Thyroid gland (tissue), 4 donors: ENCODE measurements around the gene ASB2. TPM values are rescaled to one million over a fixed set of nuclear protein-coding genes. Genes with fewer than 3 reads are reported as not detected.

Experiments
- DNase-seq, 2 donors: peaks; one replicate each; pipeline ENCODE4 v3.0.0-alpha.2; 2019
- H3K27ac ChIP-seq, 3 donors: fragments of 200-600 bp; sonication (generic); 1 replicate in 2 of 3; 2 replicates in 1 of 3; pipeline ENCODE4 v1.5.1; 2016 to 2019; ENCODE audit warnings: mild to moderate bottlenecking in 1 of 3, moderate library complexity in 1 of 3
- H3K27me3 ChIP-seq: fragments of 200-600 bp; sonication (generic); one replicate; pipeline ENCODE4 v1.5.1; 2019
- H3K36me3 ChIP-seq, 2 donors: fragments of 200-600 bp; sonication (generic); one replicate each; pipeline ENCODE4 v1.5.1; 2016 to 2019
- H3K4me1 ChIP-seq, 2 donors: fragments of 200-600 bp; sonication (generic); one replicate each; pipeline ENCODE4 v1.5.1; 2017 to 2019
- H3K4me3 ChIP-seq, 3 donors: fragments of 200-600 bp; sonication (generic); replicated peaks in 1 of 3; 1 replicate in 2 of 3; 2 replicates in 1 of 3; pipeline ENCODE4 v1.5.1; 2016; ENCODE audit warnings: mild to moderate bottlenecking in 1 of 3
- H3K9me3 ChIP-seq: fragments of 200-600 bp; sonication (generic); one replicate; pipeline ENCODE4 v1.5.1; 2017
- CTCF ChIP-seq, 6 experiments: fragments of 200-600 bp in 3 of 6; fragments of 450-650 bp in 3 of 6; sonication (generic) in 3 of 6; IDR thresholded peaks; one replicate each; pipeline ENCODE4 v1.5.1; 2016 to 2019; ENCODE audit warnings: antibody characterized with exemption in 6 of 6, mild to moderate bottlenecking in 2 of 6, inconsistent platforms in 1 of 6, moderate library complexity in 1 of 6
- POLR2A ChIP-seq, 2 donors: fragments of 450-650 bp; IDR thresholded peaks; one replicate each; pipeline ENCODE4 v1.6.1; 2017; ENCODE audit warnings: antibody characterized with exemption in 2 of 2, mild to moderate bottlenecking in 2 of 2, moderate library complexity in 1 of 2
- WGBS, 2 donors: methylation state at CpG; one replicate each; pipeline ENCODE4 v1.1.5; 2017; 5-methylcytosine and 5-hydroxymethylcytosine counted together
- intact Hi-C: fragments of 100-400 bp; cut with DNase I; formaldehyde crosslinking; loops from one replicate; pipeline ENCODE4 v1.15.1; 2023
- total RNA-seq, 4 donors: library from RNA; depleted of rRNA; stranded (reverse); fragments of >200 nt; gene quantifications; one replicate each; pipeline ENCODE4 v1.2.3, GENCODE V29; 2016

ASB2 gene
- total RNA-seq, 4 donors from 2014 or later, result 0.67 to 3.8 (median 0.79) TPM; not detected in 1

GRCh38 chr14:93912782-93913181 lies 63.6 kb downstream of the ASB2 start:
- WGBS, 2 donors, result 89 to 93% methylated on average over 4 of the region's 4 CpGs
- intact Hi-C loops, result no loop called here
- Histone ChIP-seq H3K27me3 (no peaks in the 10 kb centered on the region), H3K9me3 (no peaks in the 10 kb centered on the region), H3K4me1 (no peaks in the 10 kb centered on the region), H3K4me3 (no peak overlapping the region), H3K36me3 (no peaks in the 10 kb centered on the region), H3K27ac (no peak overlapping the region)
- TF ChIP-seq CTCF (IDR thresholded peaks at IDR 0.05) (no peak), POLR2A (IDR thresholded peaks at IDR 0.05) (no peak)
- no peak for DNase-seq

- Histone ChIP-seq H3K9me3 (no peaks in the 10 kb centered on the region), H3K4me3 (no peak overlapping the region), H3K36me3 (no peaks in the 10 kb centered on the region), H3K27me3 (no peaks in the 10 kb centered on the region), H3K27ac (no peak overlapping the region), H3K4me1 (no peaks in the 10 kb centered on the region)
- DNase-seq, result no peak
- TF ChIP-seq CTCF (IDR thresholded peaks at IDR 0.05) (no peak), POLR2A (IDR thresholded peaks at IDR 0.05) (no peak)
- intact Hi-C loops, result no loop called here
- WGBS, 2 donors, result 83 to 90% methylated on average over 5 of the region's 5 CpGs
Measured at GRCh38 chr14:93911975-93912615, 64.3 kb downstream of the ASB2 start.

GRCh38 chr14:93909429-93910128 lies 66.8 kb downstream of the ASB2 start:
- Histone ChIP-seq H3K27ac (no peak overlapping the region), H3K27me3 (no peaks in the 10 kb centered on the region), H3K4me3 (no peak overlapping the region), H3K9me3 (no peaks in the 10 kb centered on the region), H3K36me3 (no peaks in the 10 kb centered on the region), H3K4me1 (no peaks in the 10 kb centered on the region)
- intact Hi-C loops, result loop anchor here (5.0 kb wide), 1 partner anchor 257 kb away; no protein-coding TSS in a partner anchor
- TF ChIP-seq CTCF (IDR thresholded peaks at IDR 0.05), result no peak
- no peak for TF ChIP-seq POLR2A (IDR thresholded peaks at IDR 0.05)
- 93 to 94% methylated on average over 5 of the region's 5 CpGs for WGBS, 2 donors
- DNase-seq, result no peak

DNA sequence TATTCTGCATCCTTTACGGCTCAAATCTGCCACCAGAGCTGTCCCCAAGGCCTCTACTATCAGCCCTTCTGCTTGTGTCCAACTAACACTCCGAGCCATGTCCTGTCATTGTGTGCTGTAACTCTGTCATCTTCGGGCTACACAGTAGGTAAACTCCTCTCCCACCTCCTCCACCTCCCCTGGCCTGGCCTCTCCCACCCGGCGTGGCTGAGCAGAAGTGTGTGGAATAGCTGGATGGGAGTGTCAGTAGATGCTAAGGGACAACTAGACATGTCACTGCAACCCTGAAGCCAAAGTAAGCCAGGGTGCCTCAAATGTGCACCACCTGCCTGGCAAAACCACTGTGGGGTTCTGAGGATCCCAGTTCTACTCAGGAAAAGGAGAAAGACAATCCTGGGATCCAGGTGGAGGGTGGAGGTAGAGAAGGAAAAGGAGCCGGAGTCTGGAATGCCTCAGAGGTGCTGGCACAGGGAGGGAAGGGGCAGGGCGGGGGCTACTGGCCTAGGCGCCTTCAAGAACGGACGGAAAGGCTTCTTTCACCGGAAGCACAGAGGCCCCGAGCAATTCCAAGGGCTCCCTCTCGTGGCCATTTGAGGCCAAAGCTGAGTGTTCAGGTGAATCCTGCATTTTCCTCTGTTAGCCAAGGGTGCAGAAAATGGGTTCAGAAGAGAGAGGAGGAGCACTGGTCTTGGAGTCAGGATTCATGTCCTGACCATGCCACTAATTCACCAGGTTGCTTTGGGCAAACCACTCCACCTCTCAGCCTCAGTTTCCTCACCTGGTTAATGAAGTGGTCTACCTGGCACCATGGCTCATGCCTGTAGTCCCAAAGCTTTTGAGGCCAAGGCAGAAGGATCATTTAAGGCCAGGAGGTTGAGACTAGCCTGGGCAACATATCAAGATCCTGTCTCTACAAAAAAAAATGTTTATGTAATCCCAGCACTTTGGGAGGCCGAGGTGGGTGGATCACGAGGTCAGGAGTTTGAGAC lies 69.7 kb downstream of the ASB2 start:
- peak; percentile 63 to 76 for DNase-seq
- no peaks in the 10 kb centered on the region for H3K4me1 ChIP-seq
- no peak overlapping the region for H3K4me3 ChIP-seq
- H3K9me3 ChIP-seq, result no peaks in the 10 kb centered on the region
- H3K36me3 ChIP-seq, result no peaks in the 10 kb centered on the region
- 51 to 55% methylated on average over 15 of the region's 15 CpGs for WGBS, 2 donors
- no peak for TF ChIP-seq POLR2A (IDR thresholded peaks at IDR 0.05)
- peak; percentile 27 to 75 (median 50) for TF ChIP-seq CTCF (IDR thresholded peaks at IDR 0.05)
- intact Hi-C loops, result loop anchor here (5.0 kb wide), 1 partner anchor 254 kb away; no protein-coding TSS in a partner anchor
- no peaks in the 10 kb centered on the region for H3K27me3 ChIP-seq
- H3K27ac ChIP-seq, result no peak overlapping the region
